Measurements from ENCODE around the gene PCK1. TPM values are rescaled to one million over a fixed set of nuclear protein-coding genes. Genes with fewer than 3 reads are reported as not detected.

Gene PCK1
- total RNA-seq, 1 experiment from 2014 or later = 1.2 TPM

- Histone ChIP-seq H3K9me3 (ENCODE audit: low read length) (no peaks in the 10 kb centered on the region), H3K36me3 (ENCODE audit: insufficient read depth, low read length) (no peaks in the 10 kb centered on the region), H3K9ac (ENCODE audit: low read length) (no peak overlapping the region), H3K27me3 (ENCODE audit: low read length) (no peaks in the 10 kb centered on the region), H3K9me2 (replicated peaks; ENCODE audit: insufficient read depth, low read length) (no peaks in the 10 kb centered on the region), H3K27ac (ENCODE audit: low read length) (no peak overlapping the region), H2AFZ (ENCODE audit: low read length) (no peak overlapping the region), H3K79me2 (ENCODE audit: low read length) (no peaks in the 10 kb centered on the region), H4K20me1 (ENCODE audit: insufficient read depth, low read depth, low read length) (no peaks in the 10 kb centered on the region; the same call in 1 of the 2 replicates), H3K4me1 (ENCODE audit: low read length) (peaks cover 41% of the 10 kb centered on the region), H3K4me2 (ENCODE audit: low read depth, low read length, poor library complexity, severe bottlenecking) (peak overlapping the region; percentile 29), H3K4me3 (ENCODE audit: low read length) (no peak overlapping the region)
- DNase-seq = peak; percentile 85
Observed at GRCh38 chr20:57596998-57597939, 36.4 kb downstream of the PCK1 start.

GRCh38 chr20:57598060-57598459 lies 37.1 kb downstream of the PCK1 start:
- H3K27ac ChIP-seq (ENCODE audit: low read length) = no peak overlapping the region
- no peak overlapping the region for H3K4me2 ChIP-seq (ENCODE audit: low read depth, low read length, poor library complexity, severe bottlenecking)
- H3K9me2 ChIP-seq (replicated peaks; ENCODE audit: insufficient read depth, low read length) = no peaks in the 10 kb centered on the region
- H3K4me1 ChIP-seq (ENCODE audit: low read length) = peaks cover 34% of the 10 kb centered on the region
- no peaks in the 10 kb centered on the region for H3K27me3 ChIP-seq (ENCODE audit: low read length)
- no peaks in the 10 kb centered on the region for H3K9me3 ChIP-seq (ENCODE audit: low read length)
- no peak for DNase-seq
- H3K79me2 ChIP-seq (ENCODE audit: low read length) = no peaks in the 10 kb centered on the region
- no peaks in the 10 kb centered on the region for H3K36me3 ChIP-seq (ENCODE audit: insufficient read depth, low read length)
- no peak overlapping the region for H3K4me3 ChIP-seq (ENCODE audit: low read length)
- H3K9ac ChIP-seq (ENCODE audit: low read length) = no peak overlapping the region
- H2AFZ ChIP-seq (ENCODE audit: low read length) = no peak overlapping the region
- H4K20me1 ChIP-seq (ENCODE audit: insufficient read depth, low read depth, low read length) = no peaks in the 10 kb centered on the region; the same call in 1 of the 2 replicates

GRCh38 chr20:57598491-57598890 lies 37.6 kb downstream of the PCK1 start:
- Histone ChIP-seq H3K9me3 (ENCODE audit: low read length) (no peaks in the 10 kb centered on the region), H3K36me3 (ENCODE audit: insufficient read depth, low read length) (no peaks in the 10 kb centered on the region), H2AFZ (ENCODE audit: low read length) (no peak overlapping the region), H3K9me2 (replicated peaks; ENCODE audit: insufficient read depth, low read length) (no peaks in the 10 kb centered on the region), H3K9ac (ENCODE audit: low read length) (no peak overlapping the region), H3K4me2 (ENCODE audit: low read depth, low read length, poor library complexity, severe bottlenecking) (no peak overlapping the region), H4K20me1 (ENCODE audit: insufficient read depth, low read depth, low read length) (no peaks in the 10 kb centered on the region; the same call in 1 of the 2 replicates), H3K4me3 (ENCODE audit: low read length) (no peak overlapping the region), H3K27ac (ENCODE audit: low read length) (no peak overlapping the region), H3K4me1 (ENCODE audit: low read length) (peaks cover 30% of the 10 kb centered on the region), H3K27me3 (ENCODE audit: low read length) (no peaks in the 10 kb centered on the region), H3K79me2 (ENCODE audit: low read length) (no peaks in the 10 kb centered on the region)
- no peak for DNase-seq

GRCh38 chr20:57600320-57601210 lies 39.7 kb downstream of the PCK1 start:
- Histone ChIP-seq H3K79me2 (ENCODE audit: low read length) (no peaks in the 10 kb centered on the region), H3K36me3 (ENCODE audit: insufficient read depth, low read length) (no peaks in the 10 kb centered on the region), H3K27ac (ENCODE audit: low read length) (no peak overlapping the region), H3K9me2 (replicated peaks; ENCODE audit: insufficient read depth, low read length) (no peaks in the 10 kb centered on the region), H3K4me1 (ENCODE audit: low read length) (peaks cover 23% of the 10 kb centered on the region), H3K4me3 (ENCODE audit: low read length) (no peak overlapping the region), H3K9me3 (ENCODE audit: low read length) (no peaks in the 10 kb centered on the region), H4K20me1 (ENCODE audit: insufficient read depth, low read depth, low read length) (no peaks in the 10 kb centered on the region), H3K9ac (ENCODE audit: low read length) (no peak overlapping the region), H3K27me3 (ENCODE audit: low read length) (no peaks in the 10 kb centered on the region), H3K4me2 (ENCODE audit: low read depth, low read length, poor library complexity, severe bottlenecking) (no peak overlapping the region), H2AFZ (ENCODE audit: low read length) (no peak overlapping the region)
- peak; percentile 61 for DNase-seq

- Histone ChIP-seq H3K4me3 (ENCODE audit: low read length) (no peak overlapping the region), H3K9me3 (ENCODE audit: low read length) (no peaks in the 10 kb centered on the region), H4K20me1 (ENCODE audit: insufficient read depth, low read depth, low read length) (no peaks in the 10 kb centered on the region), H3K9ac (ENCODE audit: low read length) (no peak overlapping the region), H3K4me2 (ENCODE audit: low read depth, low read length, poor library complexity, severe bottlenecking) (no peak overlapping the region), H3K36me3 (ENCODE audit: insufficient read depth, low read length) (no peaks in the 10 kb centered on the region), H3K79me2 (ENCODE audit: low read length) (no peaks in the 10 kb centered on the region), H3K4me1 (ENCODE audit: low read length) (peaks cover 23% of the 10 kb centered on the region), H3K9me2 (replicated peaks; ENCODE audit: insufficient read depth, low read length) (no peaks in the 10 kb centered on the region), H2AFZ (ENCODE audit: low read length) (no peak overlapping the region), H3K27me3 (ENCODE audit: low read length) (no peaks in the 10 kb centered on the region), H3K27ac (ENCODE audit: low read length) (no peak overlapping the region)
- DNase-seq = no peak
Observed at GRCh38 chr20:57601211-57601570, 40.3 kb downstream of the PCK1 start.

- no peak overlapping the region for H3K4me2 ChIP-seq (ENCODE audit: low read depth, low read length, poor library complexity, severe bottlenecking)
- no peak overlapping the region for H3K9ac ChIP-seq (ENCODE audit: low read length)
- no peaks in the 10 kb centered on the region for H3K9me3 ChIP-seq (ENCODE audit: low read length)
- no peaks in the 10 kb centered on the region for H3K9me2 ChIP-seq (replicated peaks; ENCODE audit: insufficient read depth, low read length)
- no peaks in the 10 kb centered on the region for H3K79me2 ChIP-seq (ENCODE audit: low read length)
- H3K4me3 ChIP-seq (ENCODE audit: low read length) = no peak overlapping the region
- no peaks in the 10 kb centered on the region for H3K36me3 ChIP-seq (ENCODE audit: insufficient read depth, low read length)
- H2AFZ ChIP-seq (ENCODE audit: low read length) = no peak overlapping the region
- H3K27me3 ChIP-seq (ENCODE audit: low read length) = no peaks in the 10 kb centered on the region
- H3K4me1 ChIP-seq (ENCODE audit: low read length) = peaks cover 22% of the 10 kb centered on the region
- H3K27ac ChIP-seq (ENCODE audit: low read length) = no peak overlapping the region
- no peak for DNase-seq
- no peaks in the 10 kb centered on the region for H4K20me1 ChIP-seq (ENCODE audit: insufficient read depth, low read depth, low read length)
Observed at GRCh38 chr20:57601737-57602136, 40.8 kb downstream of the PCK1 start.

GRCh38 chr20:57603120-57603519 lies 42.2 kb downstream of the PCK1 start:
- no peaks in the 10 kb centered on the region for H3K27me3 ChIP-seq (ENCODE audit: low read length)
- no peaks in the 10 kb centered on the region for H4K20me1 ChIP-seq (ENCODE audit: insufficient read depth, low read depth, low read length)
- H3K27ac ChIP-seq (ENCODE audit: low read length) = no peak overlapping the region
- H3K36me3 ChIP-seq (ENCODE audit: insufficient read depth, low read length) = no peaks in the 10 kb centered on the region
- H3K9me2 ChIP-seq (replicated peaks; ENCODE audit: insufficient read depth, low read length) = no peaks in the 10 kb centered on the region
- H3K9me3 ChIP-seq (ENCODE audit: low read length) = no peaks in the 10 kb centered on the region
- H3K4me2 ChIP-seq (ENCODE audit: low read depth, low read length, poor library complexity, severe bottlenecking) = no peak overlapping the region
- no peak overlapping the region for H3K9ac ChIP-seq (ENCODE audit: low read length)
- no peak for DNase-seq
- H2AFZ ChIP-seq (ENCODE audit: low read length) = no peak overlapping the region
- no peak overlapping the region for H3K4me3 ChIP-seq (ENCODE audit: low read length)
- no peaks in the 10 kb centered on the region for H3K79me2 ChIP-seq (ENCODE audit: low read length)
- H3K4me1 ChIP-seq (ENCODE audit: low read length) = peaks cover 22% of the 10 kb centered on the region

- no peak overlapping the region for H2AFZ ChIP-seq (ENCODE audit: low read length)
- peaks cover 17% of the 10 kb centered on the region for H3K4me1 ChIP-seq (ENCODE audit: low read length)
- no peaks in the 10 kb centered on the region for H3K27me3 ChIP-seq (ENCODE audit: low read length)
- no peak overlapping the region for H3K4me2 ChIP-seq (ENCODE audit: low read depth, low read length, poor library complexity, severe bottlenecking)
- no peaks in the 10 kb centered on the region for H3K9me2 ChIP-seq (replicated peaks; ENCODE audit: insufficient read depth, low read length)
- no peaks in the 10 kb centered on the region for H3K9me3 ChIP-seq (ENCODE audit: low read length)
- no peaks in the 10 kb centered on the region for H3K36me3 ChIP-seq (ENCODE audit: insufficient read depth, low read length)
- no peaks in the 10 kb centered on the region for H3K79me2 ChIP-seq (ENCODE audit: low read length)
- H3K4me3 ChIP-seq (ENCODE audit: low read length) = no peak overlapping the region
- no peak for DNase-seq
- no peak overlapping the region for H3K27ac ChIP-seq (ENCODE audit: low read length)
- no peak overlapping the region for H3K9ac ChIP-seq (ENCODE audit: low read length)
- H4K20me1 ChIP-seq (ENCODE audit: insufficient read depth, low read depth, low read length) = no peaks in the 10 kb centered on the region
Observed at GRCh38 chr20:57605045-57605444, 44.1 kb downstream of the PCK1 start.
